Measurements from ENCODE around the gene EXOC2.

EXOC2 gene

GRCh38 chr6:496649-497048, 196.3 kb downstream of the EXOC2 start:
- Histone ChIP-seq H2AFZ (ENCODE audit: low read depth) (no peak overlapping the region), H3K4me1 (ENCODE audit: low read depth, poor library complexity, severe bottlenecking) (peaks cover 7% of the 10 kb centered on the region), H3K9ac (no peak overlapping the region), H3K36me3 (ENCODE audit: insufficient read depth) (no peaks in the 10 kb centered on the region), H3K27ac (no peak overlapping the region), H3K4me2 (no peak overlapping the region), H4K20me1 (ENCODE audit: insufficient read depth) (no peaks in the 10 kb centered on the region), H3K4me3 (IDR thresholded peaks at IDR 0.05; ENCODE audit: insufficient read depth, low read depth, low read length) (no peak overlapping the region), H3K79me2 (ENCODE audit: insufficient read depth, low read depth) (no peaks in the 10 kb centered on the region), H3K27me3 (ENCODE audit: insufficient read depth, low read depth) (no peaks in the 10 kb centered on the region)
- TF ChIP-seq CTCF (conservative IDR thresholded peaks at IDR 0.05; ENCODE audit: low read depth, low read length), result no peak

- H3K27me3 ChIP-seq (ENCODE audit: insufficient read depth, low read depth), result no peaks in the 10 kb centered on the region
- no peak overlapping the region for H3K27ac ChIP-seq
- no peaks in the 10 kb centered on the region for H3K36me3 ChIP-seq (ENCODE audit: insufficient read depth)
- no peak overlapping the region for H3K4me2 ChIP-seq
- H3K9ac ChIP-seq, result no peak overlapping the region
- no peak overlapping the region for H2AFZ ChIP-seq (ENCODE audit: low read depth)
- no peaks in the 10 kb centered on the region for H4K20me1 ChIP-seq (ENCODE audit: insufficient read depth)
- H3K79me2 ChIP-seq (ENCODE audit: insufficient read depth, low read depth), result no peaks in the 10 kb centered on the region
- no peak for TF ChIP-seq CTCF (conservative IDR thresholded peaks at IDR 0.05; ENCODE audit: low read depth, low read length)
- peaks cover 16% of the 10 kb centered on the region for H3K4me1 ChIP-seq (ENCODE audit: low read depth, poor library complexity, severe bottlenecking)
- no peak overlapping the region for H3K4me3 ChIP-seq (IDR thresholded peaks at IDR 0.05; ENCODE audit: insufficient read depth, low read depth, low read length)
Measured at GRCh38 chr6:494394-494793, 198.5 kb downstream of the EXOC2 start.

GRCh38 chr6:493840-494239, 199.1 kb downstream of the EXOC2 start:
- no peak for TF ChIP-seq CTCF (conservative IDR thresholded peaks at IDR 0.05; ENCODE audit: low read depth, low read length)
- H4K20me1 ChIP-seq (ENCODE audit: insufficient read depth), result no peaks in the 10 kb centered on the region
- H3K9ac ChIP-seq, result no peak overlapping the region
- H3K4me1 ChIP-seq (ENCODE audit: low read depth, poor library complexity, severe bottlenecking), result peaks cover 16% of the 10 kb centered on the region
- H2AFZ ChIP-seq (ENCODE audit: low read depth), result no peak overlapping the region
- no peaks in the 10 kb centered on the region for H3K27me3 ChIP-seq (ENCODE audit: insufficient read depth, low read depth)
- no peak overlapping the region for H3K4me2 ChIP-seq
- no peak overlapping the region for H3K27ac ChIP-seq
- H3K79me2 ChIP-seq (ENCODE audit: insufficient read depth, low read depth), result no peaks in the 10 kb centered on the region
- H3K36me3 ChIP-seq (ENCODE audit: insufficient read depth), result no peaks in the 10 kb centered on the region
- H3K4me3 ChIP-seq (IDR thresholded peaks at IDR 0.05; ENCODE audit: insufficient read depth, low read depth, low read length), result no peak overlapping the region

- TF ChIP-seq CTCF (conservative IDR thresholded peaks at IDR 0.05; ENCODE audit: low read depth, low read length), result no peak
- Histone ChIP-seq H3K27me3 (ENCODE audit: insufficient read depth, low read depth) (no peaks in the 10 kb centered on the region), H2AFZ (ENCODE audit: low read depth) (no peak overlapping the region), H3K27ac (no peak overlapping the region), H3K9ac (no peak overlapping the region), H3K79me2 (ENCODE audit: insufficient read depth, low read depth) (no peaks in the 10 kb centered on the region), H3K36me3 (ENCODE audit: insufficient read depth) (no peaks in the 10 kb centered on the region), H3K4me3 (IDR thresholded peaks at IDR 0.05; ENCODE audit: insufficient read depth, low read depth, low read length) (no peak overlapping the region), H3K4me2 (no peak overlapping the region), H4K20me1 (ENCODE audit: insufficient read depth) (no peaks in the 10 kb centered on the region), H3K4me1 (ENCODE audit: low read depth, poor library complexity, severe bottlenecking) (peaks cover 16% of the 10 kb centered on the region)
Measured at GRCh38 chr6:492816-493414, 200.0 kb downstream of the EXOC2 start.

Data from KMS-11 (cell line).